K562 (cell line): Measurements from ENCODE around the gene COX5A. TPM values are rescaled to one million over a fixed set of nuclear protein-coding genes. Genes with fewer than 3 reads are reported as not detected.

ENCODE experiments used
- ARID3A ChIP-seq: IDR thresholded peaks from 2 replicates; pipeline ENCODE4 v1.6.1; 2012; ENCODE audit warnings: low read depth, low read length, improper control_type of control experiment, borderline replicate concordance
- C11orf30 ChIP-seq: fragments of 450-650 bp; IDR thresholded peaks from 2 replicates; pipeline ENCODE4 v1.6.1; 2016; ENCODE audit warnings: low read depth, mild to moderate bottlenecking
- CCAR2 ChIP-seq: fragments of 200-400 bp; formaldehyde crosslinking; IDR thresholded peaks from 2 replicates; pipeline ENCODE4 v1.6.1; 2017; ENCODE audit warnings: mild to moderate bottlenecking, low read depth, low read length
- CHD2 ChIP-seq: IDR thresholded peaks from 2 replicates; pipeline ENCODE4 v1.6.1; 2011; ENCODE audit warnings: low read depth, low read length
- EP400 ChIP-seq: fragments of 450-650 bp; IDR thresholded peaks from 2 replicates; pipeline ENCODE4 v1.6.1; 2017; ENCODE audit warnings: antibody characterized with exemption, mild to moderate bottlenecking, moderate library complexity
- GTF2B ChIP-seq: IDR thresholded peaks from 2 replicates; pipeline ENCODE4 v1.6.1; 2011; ENCODE audit not compliant: insufficient read length; ENCODE audit errors: extremely low read depth
- HDAC1 ChIP-seq, 2 experiments: fragments of 450-650 bp; IDR thresholded peaks; 2 replicates each; pipeline ENCODE4 v1.6.1; 2016 to 2017; ENCODE audit warnings: inconsistent platforms in 1 of 2, mild to moderate bottlenecking in 1 of 2, moderate library complexity in 1 of 2
- HINFP ChIP-seq: fragments of 450-650 bp; conservative IDR thresholded peaks from 2 replicates; pipeline ENCODE4 v1.6.1; 2016; ENCODE audit warnings: missing genetic modification characterization, low read depth, mild to moderate bottlenecking, control low read depth, missing compliant biosample characterization
- IRF9 ChIP-seq: fragments of 450-650 bp; IDR thresholded peaks from 2 replicates; pipeline ENCODE4 v1.6.1; 2016; ENCODE audit warnings: missing biosample characterization, missing genetic modification characterization
- MYNN ChIP-seq, 2 experiments: sonication (generic); formaldehyde crosslinking in 1 of 2; IDR thresholded peaks; 2 replicates each; pipeline versions ENCODE4 v1.5.0 to v1.6.1; 2016 to 2020; ENCODE audit warnings: antibody characterized with exemption in 1 of 2, missing genetic modification reagents in 1 of 2
- NCOA4 ChIP-seq: fragments of 450-650 bp; IDR thresholded peaks from 2 replicates; pipeline ENCODE4 v1.6.1; 2018; ENCODE audit warnings: mild to moderate bottlenecking; ENCODE audit not compliant: partially characterized antibody
- PBX2 ChIP-seq, 2 experiments: IDR thresholded peaks in 1 of 2; conservative IDR thresholded peaks in 1 of 2; 2 replicates each; pipeline ENCODE4 v1.6.1; 2016; ENCODE audit warnings: low read depth in 2 of 2, mild to moderate bottlenecking in 1 of 2, missing compliant biosample characterization in 1 of 2, missing genetic modification characterization in 1 of 2, moderate library complexity in 1 of 2
- PHB2 ChIP-seq: fragments of 450-650 bp; IDR thresholded peaks from 2 replicates; pipeline ENCODE4 v1.6.1; 2017; ENCODE audit warnings: low read depth
- SNAPC5 ChIP-seq: fragments of 250-450 bp; sonication (Bioruptor Pico); IDR thresholded peaks from 2 replicates; pipeline ENCODE4 v1.8.0; 2021; ENCODE audit warnings: moderate library complexity, mild to moderate bottlenecking, inconsistent platforms
- TAF1 ChIP-seq: IDR thresholded peaks from 2 replicates; pipeline ENCODE4 v1.6.1; 2011; ENCODE audit warnings: mild to moderate bottlenecking, low read length, moderate library complexity; ENCODE audit not compliant: insufficient read depth, control insufficient read depth, severe bottlenecking; ENCODE audit errors: extremely low read depth
- ZBTB8A ChIP-seq: fragments of 450-650 bp; IDR thresholded peaks from 2 replicates; pipeline ENCODE4 v1.6.1; 2018; ENCODE audit warnings: mild to moderate bottlenecking, moderate library complexity; ENCODE audit not compliant: partially characterized antibody
- ZNF253 ChIP-seq: fragments of 250-450 bp; sonication (Bioruptor Pico); conservative IDR thresholded peaks from 2 replicates; pipeline ENCODE4 v1.6.1; 2021; ENCODE audit warnings: mild to moderate bottlenecking
- ZNF551 ChIP-seq: fragments of 250-450 bp; sonication (Bioruptor Pico); IDR thresholded peaks from 2 replicates; pipeline ENCODE4 v1.5.0; 2021; ENCODE audit warnings: mild to moderate bottlenecking, moderate library complexity
- polyA plus RNA-seq, 8 experiments: library from polyadenylated mRNA; depleted of rRNA in 4 of 8; stranded (reverse) in 5 of 8; unstranded in 3 of 8; fragments of >200 nt; fragmentation: Nextera tagmentation in 2 of 8; fragmentation: Illumina TruSeq in 1 of 8; extraction: Ambion mirVana in 2 of 8; extraction: Trizol in 1 of 8; gene quantifications; 2 replicates each; pipeline versions ENCODE4 v1.2.1 to v1.2.3, GENCODE V29; 2011 to 2014; ENCODE audit warnings: inconsistent platforms in 1 of 8, missing spikeins in 1 of 8
- total RNA-seq, 7 experiments: library from RNA; depleted of rRNA in 6 of 7; stranded (reverse); fragments of >200 nt in 6 of 7; fragmentation: Illumina TruSeq in 2 of 7; extraction: Trizol in 2 of 7; gene quantifications; 2 replicates each; pipeline versions ENCODE4 v1.2.1 to v1.2.3, GENCODE V29; 2011 to 2021; ENCODE audit warnings: low replicate concordance in 1 of 7

The COX5A gene
- total and polyA plus RNA-seq, 9 of the 15 experiments (the other 6 are each of a cell fraction or from before 2014, with no cell fraction given): 86.8 to 553 (median 371) TPM

- TF ChIP-seq CHD2: no peak
- no peak for TF ChIP-seq SNAPC5
- TF ChIP-seq PBX2 (CRISPR knock-in tag; IDR thresholded peaks at IDR 0.05; ENCODE audit: low read depth): no peak
- no peak for TF ChIP-seq PBX2 (tag; conservative IDR thresholded peaks at IDR 0.05; ENCODE audit: low read depth)
- TF ChIP-seq TAF1: peak; percentile 81
- TF ChIP-seq HDAC1 (IDR thresholded peaks at IDR 0.05): peak in 1 of 2 experiments; percentile 38; a peak in 2 of 4 replicates
- TF ChIP-seq IRF9 (tag): no peak
- TF ChIP-seq CCAR2: no peak
- TF ChIP-seq EP400: peak; percentile 94
- no peak for TF ChIP-seq NCOA4
- TF ChIP-seq PHB2: no peak
- no peak for TF ChIP-seq HINFP (tag)
- no peak for TF ChIP-seq ARID3A
- no peak for TF ChIP-seq C11orf30
- no peak for TF ChIP-seq ZBTB8A
- no peak for TF ChIP-seq MYNN (IDR thresholded peaks at IDR 0.05)
- TF ChIP-seq MYNN (CRISPR knock-in tag; IDR thresholded peaks at IDR 0.05): no peak
- TF ChIP-seq GTF2B: no peak
- TF ChIP-seq ZNF253: no peak
- no peak for TF ChIP-seq ZNF551 (CRISPR knock-in tag)
These were observed 47.8 kb downstream of the COX5A start, which contains the start of gene MPI (continued) for GRCh38 chr15:74889883-74890664.
